ENCODE data around the gene GMEB2. TPM values are rescaled to one million over a fixed set of nuclear protein-coding genes. Genes with fewer than 3 reads are reported as not detected.

The GMEB2 gene
- total RNA-seq, 2 donors from 2014 or later, result 11.5 to 12.3 TPM

DNA sequence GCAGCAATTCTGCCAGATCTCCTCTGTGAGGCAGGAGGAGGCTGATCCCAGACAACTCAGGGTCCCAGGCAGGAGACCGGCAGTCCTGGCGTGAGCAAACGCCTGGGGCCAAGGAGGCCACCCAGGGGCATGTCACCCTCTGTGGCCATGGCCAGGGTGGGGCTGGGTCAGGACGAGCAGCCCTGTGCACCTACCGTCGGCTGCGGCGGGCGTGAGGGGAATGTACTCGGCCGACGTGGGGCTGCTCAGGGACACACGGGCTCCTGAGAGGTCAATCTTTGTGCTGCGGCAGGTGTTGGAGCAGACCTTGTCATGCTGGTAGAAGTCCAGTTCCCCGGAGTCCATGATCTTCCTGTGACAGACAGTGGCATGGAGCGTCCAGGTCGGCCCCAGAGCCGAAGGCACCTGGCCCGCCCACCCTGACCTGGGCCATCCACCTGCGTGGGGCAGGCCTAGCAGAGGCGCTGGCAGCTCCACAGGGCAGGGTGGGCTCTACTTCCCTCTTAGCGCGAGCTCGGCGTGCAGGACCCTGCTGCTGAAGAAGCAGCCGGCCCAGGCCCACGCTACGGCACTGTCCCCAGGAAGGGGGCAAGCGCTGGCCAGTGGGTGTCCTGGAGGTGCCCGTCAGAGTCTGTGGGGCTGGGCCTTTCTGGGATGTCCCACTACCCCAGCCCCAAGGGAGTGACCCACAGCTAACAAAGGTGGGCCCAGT is 31.3 kb downstream of the GMEB2 start:
- TF ChIP-seq, protein P1, sequence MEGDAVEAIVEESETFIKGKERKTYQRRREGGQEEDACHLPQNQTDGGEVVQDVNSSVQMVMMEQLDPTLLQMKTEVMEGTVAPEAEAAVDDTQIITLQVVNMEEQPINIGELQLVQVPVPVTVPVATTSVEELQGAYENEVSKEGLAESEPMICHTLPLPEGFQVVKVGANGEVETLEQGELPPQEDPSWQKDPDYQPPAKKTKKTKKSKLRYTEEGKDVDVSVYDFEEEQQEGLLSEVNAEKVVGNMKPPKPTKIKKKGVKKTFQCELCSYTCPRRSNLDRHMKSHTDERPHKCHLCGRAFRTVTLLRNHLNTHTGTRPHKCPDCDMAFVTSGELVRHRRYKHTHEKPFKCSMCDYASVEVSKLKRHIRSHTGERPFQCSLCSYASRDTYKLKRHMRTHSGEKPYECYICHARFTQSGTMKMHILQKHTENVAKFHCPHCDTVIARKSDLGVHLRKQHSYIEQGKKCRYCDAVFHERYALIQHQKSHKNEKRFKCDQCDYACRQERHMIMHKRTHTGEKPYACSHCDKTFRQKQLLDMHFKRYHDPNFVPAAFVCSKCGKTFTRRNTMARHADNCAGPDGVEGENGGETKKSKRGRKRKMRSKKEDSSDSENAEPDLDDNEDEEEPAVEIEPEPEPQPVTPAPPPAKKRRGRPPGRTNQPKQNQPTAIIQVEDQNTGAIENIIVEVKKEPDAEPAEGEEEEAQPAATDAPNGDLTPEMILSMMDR (conservative IDR thresholded peaks at IDR 0.05), result no peak
- Mint-ChIP-seq H3K9me3 (no peaks in the 10 kb centered on the region), H3K4me3 (no peak overlapping the region), H3K27ac (no peak overlapping the region), H3K27me3 (ENCODE audit: insufficient read depth) (no peaks in the 10 kb centered on the region), H3K36me3 (ENCODE audit: low read depth) (peaks cover 38% of the 10 kb centered on the region), H3K4me1 (no peaks in the 10 kb centered on the region)
- Histone ChIP-seq H3K36me3 (ENCODE audit: control insufficient read depth, insufficient read depth, low read length) (no peaks in the 10 kb centered on the region), H3K27ac (ENCODE audit: low read depth, low read length) (no peak overlapping the region), H3K4me3 (ENCODE audit: low read length) (no peak overlapping the region), H3K27me3 (ENCODE audit: control insufficient read depth, insufficient read depth, low read length, poor library complexity, severe bottlenecking) (no peaks in the 10 kb centered on the region), H3K9me3 (ENCODE audit: control insufficient read depth, low read length) (no peaks in the 10 kb centered on the region), H3K9ac (ENCODE audit: extremely low read depth, low read length, poor library complexity, severe bottlenecking) (no peak overlapping the region), H3K4me1 (ENCODE audit: control insufficient read depth, insufficient read depth, low read length) (no peaks in the 10 kb centered on the region)
- WGBS, 2 experiments (ENCODE audit: insufficient coverage in 1 of 2, insufficient read length in 1 of 2), result 92 to 97% methylated on average over 18 to 30 of the region's 30 CpGs
- DNase-seq, result peak; percentile 39

DNA sequence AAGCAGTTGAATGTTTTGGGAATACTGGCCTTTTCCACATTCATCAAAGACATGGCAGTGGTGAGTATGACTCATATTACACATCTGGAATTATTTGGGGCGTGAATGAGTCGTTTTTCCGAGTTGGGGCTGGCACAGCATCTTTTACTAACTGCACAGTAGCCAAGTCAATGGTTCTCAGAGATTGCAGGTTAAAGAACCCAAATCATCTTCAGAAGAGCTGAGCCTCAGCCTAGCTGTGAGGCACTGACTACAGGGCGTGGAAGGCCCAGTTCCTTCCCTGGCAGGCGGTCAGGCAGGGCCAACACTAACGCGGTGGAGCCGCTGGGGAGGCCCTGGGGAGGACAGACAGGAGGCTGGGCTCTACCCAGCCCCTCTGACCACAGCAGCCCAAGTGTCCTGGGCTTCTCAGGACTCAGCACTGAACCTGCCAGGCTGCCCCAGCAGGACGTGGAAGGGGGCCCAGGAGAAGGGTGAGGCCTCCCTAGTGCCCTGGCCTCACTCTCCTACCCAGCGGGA is 32.8 kb downstream of the GMEB2 start:
- no peak for DNase-seq
- no peaks in the 10 kb centered on the region for H3K4me1 Mint-ChIP-seq
- no peaks in the 10 kb centered on the region for H3K36me3 ChIP-seq (ENCODE audit: control insufficient read depth, insufficient read depth, low read length)
- no peaks in the 10 kb centered on the region for H3K4me1 ChIP-seq (ENCODE audit: control insufficient read depth, insufficient read depth, low read length)
- no peak overlapping the region for H3K9ac ChIP-seq (ENCODE audit: extremely low read depth, low read length, poor library complexity, severe bottlenecking)
- H3K27ac Mint-ChIP-seq, result no peak overlapping the region
- no peaks in the 10 kb centered on the region for H3K9me3 Mint-ChIP-seq
- H3K27me3 ChIP-seq (ENCODE audit: control insufficient read depth, insufficient read depth, low read length, poor library complexity, severe bottlenecking), result no peaks in the 10 kb centered on the region
- TF ChIP-seq, protein P1 (conservative IDR thresholded peaks at IDR 0.05), result no peak
- peaks cover 39% of the 10 kb centered on the region for H3K36me3 Mint-ChIP-seq (ENCODE audit: low read depth)
- no peak overlapping the region for H3K27ac ChIP-seq (ENCODE audit: low read depth, low read length)
- 90 to 91% methylated on average over 10 of the region's 10 CpGs for WGBS, 2 experiments (ENCODE audit: insufficient coverage in 1 of 2, insufficient read length in 1 of 2)
- no peaks in the 10 kb centered on the region for H3K27me3 Mint-ChIP-seq (ENCODE audit: insufficient read depth)
- H3K4me3 ChIP-seq (ENCODE audit: low read length), result no peak overlapping the region
- H3K4me3 Mint-ChIP-seq, result no peak overlapping the region
- no peaks in the 10 kb centered on the region for H3K9me3 ChIP-seq (ENCODE audit: control insufficient read depth, low read length)

DNA sequence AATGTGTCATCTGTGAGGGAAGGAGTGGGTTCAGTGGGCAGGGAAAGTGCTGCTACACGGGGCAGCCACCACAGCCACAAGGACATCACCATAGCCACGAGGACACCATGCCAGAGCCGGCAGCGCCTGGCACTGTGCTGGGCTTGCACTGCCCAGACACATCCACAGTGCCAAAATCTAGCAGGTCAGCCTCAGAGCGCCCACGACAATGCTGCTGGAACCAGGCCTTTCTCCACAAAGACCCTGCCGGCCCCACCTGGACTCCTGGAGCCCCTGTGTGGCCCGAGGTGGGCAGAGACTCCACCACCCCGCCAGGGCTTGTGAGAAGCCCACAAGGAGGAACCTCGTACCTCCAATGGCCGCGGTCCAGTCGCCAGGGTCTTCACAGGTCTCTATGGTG is 34.2 kb downstream of the GMEB2 start:
- TF ChIP-seq, protein P1 (conservative IDR thresholded peaks at IDR 0.05), result no peak
- H3K4me1 ChIP-seq (ENCODE audit: control insufficient read depth, insufficient read depth, low read length), result no peaks in the 10 kb centered on the region
- 91 to 97% methylated on average over 10 to 13 of the region's 13 CpGs for WGBS, 2 experiments (ENCODE audit: insufficient coverage in 1 of 2, insufficient read length in 1 of 2)
- no peaks in the 10 kb centered on the region for H3K27me3 Mint-ChIP-seq (ENCODE audit: insufficient read depth)
- H3K27ac Mint-ChIP-seq, result no peak overlapping the region
- no peak for DNase-seq
- H3K9me3 Mint-ChIP-seq, result no peaks in the 10 kb centered on the region
- H3K27ac ChIP-seq (ENCODE audit: low read depth, low read length), result no peak overlapping the region
- H3K9me3 ChIP-seq (ENCODE audit: control insufficient read depth, low read length), result no peaks in the 10 kb centered on the region
- no peak overlapping the region for H3K9ac ChIP-seq (ENCODE audit: extremely low read depth, low read length, poor library complexity, severe bottlenecking)
- no peak overlapping the region for H3K4me3 Mint-ChIP-seq
- H3K36me3 ChIP-seq (ENCODE audit: control insufficient read depth, insufficient read depth, low read length), result no peaks in the 10 kb centered on the region
- H3K27me3 ChIP-seq (ENCODE audit: control insufficient read depth, insufficient read depth, low read length, poor library complexity, severe bottlenecking), result no peaks in the 10 kb centered on the region
- H3K36me3 Mint-ChIP-seq (ENCODE audit: low read depth), result peaks cover 31% of the 10 kb centered on the region
- peaks cover under 1% of the 10 kb centered on the region for H3K4me1 Mint-ChIP-seq
- no peak overlapping the region for H3K4me3 ChIP-seq (ENCODE audit: low read length)
